ENCODE measurements around the gene NR6A1.
A peak's percentile ranks its signal among the peaks of the same experiment; 100 is the strongest.

NR6A1 gene

DNA sequence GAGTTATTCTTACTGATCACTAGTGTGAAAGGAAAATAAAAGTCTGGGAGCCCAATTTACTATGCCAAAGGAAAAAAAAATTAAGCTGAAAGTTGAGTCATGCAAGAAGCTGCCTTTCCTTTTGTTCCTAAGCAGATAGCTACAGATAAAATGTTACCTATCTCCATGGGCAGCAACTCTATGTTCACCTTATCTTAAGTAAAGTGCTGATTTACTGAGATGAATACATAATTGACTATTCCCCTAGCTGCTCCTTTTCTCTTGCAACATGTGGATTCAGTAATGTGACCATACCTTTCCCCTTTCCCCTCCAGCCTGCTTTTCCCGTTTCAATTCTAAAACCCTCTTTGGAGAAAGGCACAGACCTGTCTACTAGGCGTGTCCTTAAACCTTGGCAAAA lies 201.2 kb downstream of the NR6A1 start:
- TF ChIP-seq CTCF (IDR thresholded peaks at IDR 0.05): no peak
- H3K9me3 ChIP-seq (ENCODE audit: control insufficient read depth, low read length): no peaks in the 10 kb centered on the region

DNA sequence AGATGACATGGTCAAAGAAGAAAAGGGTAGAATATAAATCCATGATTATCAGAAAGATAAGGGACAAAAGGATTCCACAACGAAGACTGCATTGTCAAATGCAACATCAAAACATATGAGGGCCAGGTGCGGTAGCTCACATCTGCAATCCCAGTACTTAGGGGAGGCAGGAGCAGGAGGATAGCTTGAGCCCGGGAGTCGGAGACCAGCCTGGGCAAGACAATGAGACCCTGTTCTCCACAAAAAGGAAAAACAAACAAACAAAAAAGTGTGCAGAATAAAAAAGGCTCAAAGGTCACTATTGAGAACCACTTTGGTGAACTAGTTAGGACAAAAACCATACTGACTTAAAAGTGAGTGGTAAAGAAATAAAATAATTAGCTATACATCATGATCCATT lies 203.7 kb downstream of the NR6A1 start:
- H3K4me2 ChIP-seq (ENCODE audit: low read length): no peak overlapping the region
- no peak overlapping the region for H2AFZ ChIP-seq
- H3K79me2 ChIP-seq: no peaks in the 10 kb centered on the region
- no peak for TF ChIP-seq CTCF (IDR thresholded peaks at IDR 0.05)
- H3K9me3 ChIP-seq (ENCODE audit: control insufficient read depth, low read length): no peaks in the 10 kb centered on the region
- peaks cover 12% of the 10 kb centered on the region for H3K4me1 ChIP-seq
- H3K27ac ChIP-seq: no peak overlapping the region
- no peak overlapping the region for H3K9ac ChIP-seq
- H3K4me3 ChIP-seq (ENCODE audit: low read depth, low read length): no peak overlapping the region
- H3K36me3 ChIP-seq (ENCODE audit: control insufficient read depth, insufficient read depth, low read length): no peaks in the 10 kb centered on the region
- no peaks in the 10 kb centered on the region for H3K27me3 ChIP-seq (ENCODE audit: control insufficient read depth, insufficient read depth, low read length)

More for the DNA sequence above, 201.2 kb downstream of the NR6A1 start:
- H3K79me2 ChIP-seq: no peaks in the 10 kb centered on the region
- H3K27ac ChIP-seq: no peak overlapping the region
- peaks cover 9% of the 10 kb centered on the region for H3K4me1 ChIP-seq
- no peak overlapping the region for H3K4me3 ChIP-seq (ENCODE audit: low read depth, low read length)
- no peak overlapping the region for H3K4me2 ChIP-seq (ENCODE audit: low read length)
- H3K9ac ChIP-seq: no peak overlapping the region
- H3K36me3 ChIP-seq (ENCODE audit: control insufficient read depth, insufficient read depth, low read length): no peaks in the 10 kb centered on the region
- H2AFZ ChIP-seq: no peak overlapping the region
- no peaks in the 10 kb centered on the region for H3K27me3 ChIP-seq (ENCODE audit: control insufficient read depth, insufficient read depth, low read length)

GRCh38 chr9:124562328-124562727 lies 208.8 kb downstream of the NR6A1 start:
- H3K27me3 ChIP-seq (ENCODE audit: control insufficient read depth, insufficient read depth, low read length): no peaks in the 10 kb centered on the region
- no peak overlapping the region for H3K27ac ChIP-seq
- H3K79me2 ChIP-seq: no peaks in the 10 kb centered on the region
- H3K9me3 ChIP-seq (ENCODE audit: control insufficient read depth, low read length): no peaks in the 10 kb centered on the region
- H3K36me3 ChIP-seq (ENCODE audit: control insufficient read depth, insufficient read depth, low read length): no peaks in the 10 kb centered on the region
- no peak overlapping the region for H2AFZ ChIP-seq
- TF ChIP-seq CTCF (IDR thresholded peaks at IDR 0.05): no peak
- peak overlapping the region; percentile 18 for H3K4me2 ChIP-seq (ENCODE audit: low read length)
- H3K4me1 ChIP-seq: peaks cover 3% of the 10 kb centered on the region
- no peak overlapping the region for H3K9ac ChIP-seq
- H3K4me3 ChIP-seq (ENCODE audit: low read depth, low read length): no peak overlapping the region

DNA sequence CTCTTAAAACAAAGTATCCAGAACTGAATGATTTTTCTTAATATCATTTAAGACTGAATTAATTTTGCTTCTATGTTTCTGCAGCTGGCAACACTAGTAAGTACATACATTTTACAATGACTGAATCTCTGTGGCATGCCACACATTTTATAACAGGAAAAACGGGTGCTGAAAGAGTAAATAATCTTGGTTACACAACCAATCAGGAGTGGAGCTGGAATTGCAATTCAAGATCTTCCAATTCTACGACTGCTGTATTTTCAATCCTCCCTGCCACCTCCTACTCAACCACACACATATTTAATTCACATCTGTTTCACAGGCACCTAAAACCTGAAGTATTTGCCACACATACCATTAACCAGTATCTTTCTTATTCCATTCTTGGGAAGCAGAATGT lies 211.2 kb downstream of the NR6A1 start:
- Histone ChIP-seq H3K4me3 (ENCODE audit: low read depth, low read length) (no peak overlapping the region), H2AFZ (no peak overlapping the region), H3K4me2 (ENCODE audit: low read length) (no peak overlapping the region), H3K27me3 (ENCODE audit: control insufficient read depth, insufficient read depth, low read length) (no peaks in the 10 kb centered on the region), H3K36me3 (ENCODE audit: control insufficient read depth, insufficient read depth, low read length) (no peaks in the 10 kb centered on the region), H3K4me1 (peaks cover 3% of the 10 kb centered on the region), H3K79me2 (no peaks in the 10 kb centered on the region), H3K9ac (no peak overlapping the region), H3K9me3 (ENCODE audit: control insufficient read depth, low read length) (no peaks in the 10 kb centered on the region), H3K27ac (no peak overlapping the region)
- TF ChIP-seq CTCF (IDR thresholded peaks at IDR 0.05): no peak

GRCh38 chr9:124558777-124559470 lies 212.2 kb downstream of the NR6A1 start:
- no peak overlapping the region for H3K4me3 ChIP-seq (ENCODE audit: low read depth, low read length)
- no peaks in the 10 kb centered on the region for H3K79me2 ChIP-seq
- H2AFZ ChIP-seq: no peak overlapping the region
- H3K27ac ChIP-seq: no peak overlapping the region
- no peak overlapping the region for H3K9ac ChIP-seq
- H3K4me2 ChIP-seq (ENCODE audit: low read length): no peak overlapping the region
- H3K9me3 ChIP-seq (ENCODE audit: control insufficient read depth, low read length): no peaks in the 10 kb centered on the region
- TF ChIP-seq CTCF (IDR thresholded peaks at IDR 0.05): no peak
- H3K4me1 ChIP-seq: peaks cover 3% of the 10 kb centered on the region
- H3K27me3 ChIP-seq (ENCODE audit: control insufficient read depth, insufficient read depth, low read length): no peaks in the 10 kb centered on the region
- H3K36me3 ChIP-seq (ENCODE audit: control insufficient read depth, insufficient read depth, low read length): no peaks in the 10 kb centered on the region

Measured in parathyroid adenoma (tissue), 2 donors.